ENCODE measurements around the gene IL5. TPM values are rescaled to one million over a fixed set of nuclear protein-coding genes. Genes with fewer than 3 reads are reported as not detected.

The IL5 gene
- total and polyA plus RNA-seq, 2 of the 13 experiments (the other 11 are each of a cell fraction or from before 2014, with no cell fraction given), result not detected

GRCh38 chr5:132556763-132557477 is 13.6 kb upstream of the IL5 start, which contains the start of gene RAD50 (continued):
- TF ChIP-seq, protein P1, sequence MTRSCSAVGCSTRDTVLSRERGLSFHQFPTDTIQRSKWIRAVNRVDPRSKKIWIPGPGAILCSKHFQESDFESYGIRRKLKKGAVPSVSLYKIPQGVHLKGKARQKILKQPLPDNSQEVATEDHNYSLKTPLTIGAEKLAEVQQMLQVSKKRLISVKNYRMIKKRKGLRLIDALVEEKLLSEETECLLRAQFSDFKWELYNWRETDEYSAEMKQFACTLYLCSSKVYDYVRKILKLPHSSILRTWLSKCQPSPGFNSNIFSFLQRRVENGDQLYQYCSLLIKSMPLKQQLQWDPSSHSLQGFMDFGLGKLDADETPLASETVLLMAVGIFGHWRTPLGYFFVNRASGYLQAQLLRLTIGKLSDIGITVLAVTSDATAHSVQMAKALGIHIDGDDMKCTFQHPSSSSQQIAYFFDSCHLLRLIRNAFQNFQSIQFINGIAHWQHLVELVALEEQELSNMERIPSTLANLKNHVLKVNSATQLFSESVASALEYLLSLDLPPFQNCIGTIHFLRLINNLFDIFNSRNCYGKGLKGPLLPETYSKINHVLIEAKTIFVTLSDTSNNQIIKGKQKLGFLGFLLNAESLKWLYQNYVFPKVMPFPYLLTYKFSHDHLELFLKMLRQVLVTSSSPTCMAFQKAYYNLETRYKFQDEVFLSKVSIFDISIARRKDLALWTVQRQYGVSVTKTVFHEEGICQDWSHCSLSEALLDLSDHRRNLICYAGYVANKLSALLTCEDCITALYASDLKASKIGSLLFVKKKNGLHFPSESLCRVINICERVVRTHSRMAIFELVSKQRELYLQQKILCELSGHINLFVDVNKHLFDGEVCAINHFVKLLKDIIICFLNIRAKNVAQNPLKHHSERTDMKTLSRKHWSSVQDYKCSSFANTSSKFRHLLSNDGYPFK (CRISPR knock-in tag; IDR thresholded peaks at IDR 0.05; ENCODE audit: borderline replicate concordance), result peak; percentile 96
- TF ChIP-seq, protein P2, sequence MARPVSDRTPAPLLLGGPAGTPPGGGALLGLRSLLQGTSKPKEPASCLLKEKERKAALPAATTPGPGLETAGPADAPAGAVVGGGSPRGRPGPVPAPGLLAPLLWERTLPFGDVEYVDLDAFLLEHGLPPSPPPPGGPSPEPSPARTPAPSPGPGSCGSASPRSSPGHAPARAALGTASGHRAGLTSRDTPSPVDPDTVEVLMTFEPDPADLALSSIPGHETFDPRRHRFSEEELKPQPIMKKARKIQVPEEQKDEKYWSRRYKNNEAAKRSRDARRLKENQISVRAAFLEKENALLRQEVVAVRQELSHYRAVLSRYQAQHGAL (CRISPR knock-in tag; IDR thresholded peaks at IDR 0.05; ENCODE audit: not compliant biosample characterization), result peak; percentile 62
- TF ChIP-seq ZNF781 (CRISPR knock-in tag; IDR thresholded peaks at IDR 0.05; ENCODE audit: borderline replicate concordance, not compliant biosample characterization) (peak; percentile 77), ZNF24 (IDR thresholded peaks at IDR 0.05) (no peak), ZBTB34 (CRISPR knock-in tag; IDR thresholded peaks at IDR 0.05) (peak; percentile 90; the same call in 1 of the 2 replicates), ZNF766 (CRISPR knock-in tag; IDR thresholded peaks at IDR 0.05; ENCODE audit: borderline replicate concordance) (no peak), ZNF678 (CRISPR knock-in tag; IDR thresholded peaks at IDR 0.05) (peak; percentile 68; the same call in 1 of the 2 replicates), IKZF1 (IDR thresholded peaks at IDR 0.05) (no peak), ZNF609 (CRISPR knock-in tag; IDR thresholded peaks at IDR 0.05; ENCODE audit: borderline replicate concordance) (peak; percentile 80), BCL6 (CRISPR knock-in tag; IDR thresholded peaks at IDR 0.05) (peak; percentile 80), ZMYM3 (CRISPR knock-in tag; IDR thresholded peaks at IDR 0.05) (peak; percentile 60; the same call in 1 of the 2 replicates), CSRNP2 (CRISPR knock-in tag; conservative IDR thresholded peaks at IDR 0.05; ENCODE audit: low read depth) (peak; percentile 82; the same call in 1 of the 2 replicates), MBD4 (IDR thresholded peaks at IDR 0.05; ENCODE audit: borderline replicate concordance, low read length) (no peak), KLF9 (CRISPR knock-in tag; IDR thresholded peaks at IDR 0.05; ENCODE audit: low read depth) (peak; percentile 80; the same call in 1 of the 2 replicates)
- TF ChIP-seq, protein P3, sequence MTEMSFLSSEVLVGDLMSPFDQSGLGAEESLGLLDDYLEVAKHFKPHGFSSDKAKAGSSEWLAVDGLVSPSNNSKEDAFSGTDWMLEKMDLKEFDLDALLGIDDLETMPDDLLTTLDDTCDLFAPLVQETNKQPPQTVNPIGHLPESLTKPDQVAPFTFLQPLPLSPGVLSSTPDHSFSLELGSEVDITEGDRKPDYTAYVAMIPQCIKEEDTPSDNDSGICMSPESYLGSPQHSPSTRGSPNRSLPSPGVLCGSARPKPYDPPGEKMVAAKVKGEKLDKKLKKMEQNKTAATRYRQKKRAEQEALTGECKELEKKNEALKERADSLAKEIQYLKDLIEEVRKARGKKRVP (CRISPR knock-in tag; IDR thresholded peaks at IDR 0.05), result peak in 1 of 2 experiments; percentile 73; a peak in 2 of 4 replicates

All from HepG2 (cell line).